Caki2 (cell line): Measurements from ENCODE around the gene MAP3K5. TPM values are rescaled to one million over a fixed set of nuclear protein-coding genes. Genes with fewer than 3 reads are reported as not detected.
"Not testable (repeated sequence)": the region's sequence is repeated elsewhere in the genome, so short reads cannot be mapped to it uniquely, and the experiment has no call there.

ENCODE experiments used
- DNase-seq: peaks from one replicate; pipeline ENCODE4 v3.0.0-alpha.2; 2015; ENCODE audit warnings: low read depth
- in situ Hi-C: cut with HindIII; loops from 2 replicates; pipeline ENCODE4 v1.10.0; 2016; ENCODE audit warnings: low sequenced_read_pairs, low pct_unique_long_range_greater_than_20kb, mixed read lengths
- total RNA-seq: library from RNA; depleted of rRNA; stranded (reverse); fragments of >200 nt; shearing (Covaris generic); gene quantifications from 2 replicates; pipeline ENCODE4 v1.2.3, GENCODE V29; 2014; ENCODE audit warnings: low replicate concordance

The MAP3K5 gene
- total RNA-seq, 1 experiment from 2014 or later = 7.0 TPM

- DNase-seq = no peak
- in situ Hi-C loops = no loop called here
Observed at GRCh38 chr6:136716917-136717715, 75.2 kb downstream of the MAP3K5 start.

- in situ Hi-C loops, DNase-seq: not testable (repeated sequence)
Observed at GRCh38 chr6:136712642-136713041, 79.6 kb downstream of the MAP3K5 start.

- in situ Hi-C loops = no loop called here
- no peak for DNase-seq
Observed at GRCh38 chr6:136711644-136712043, 80.6 kb downstream of the MAP3K5 start.

GRCh38 chr6:136710877-136711552 is 81.3 kb downstream of the MAP3K5 start:
- DNase-seq = no peak
- in situ Hi-C loops = no loop called here

GRCh38 chr6:136709429-136709828 is 82.8 kb downstream of the MAP3K5 start:
- in situ Hi-C loops = no loop called here
- no peak for DNase-seq

GRCh38 chr6:136706430-136706829 is 85.8 kb downstream of the MAP3K5 start:
- in situ Hi-C loops = no loop called here
- no peak for DNase-seq

- in situ Hi-C loops = no loop called here
- DNase-seq = no peak
Observed at GRCh38 chr6:136703331-136703865, 88.9 kb downstream of the MAP3K5 start.

GRCh38 chr6:136701045-136701444 is 91.2 kb downstream of the MAP3K5 start:
- no peak for DNase-seq
- in situ Hi-C loops = no loop called here

- in situ Hi-C loops = no loop called here
- DNase-seq = no peak
Observed at GRCh38 chr6:136699358-136699757, 92.9 kb downstream of the MAP3K5 start.

GRCh38 chr6:136696783-136697364 is 95.4 kb downstream of the MAP3K5 start:
- DNase-seq = no peak
- in situ Hi-C loops = no loop called here

- in situ Hi-C loops = no loop called here
- DNase-seq = no peak
Observed at GRCh38 chr6:136696238-136696637, 96.0 kb downstream of the MAP3K5 start.

GRCh38 chr6:136695412-136695811 is 96.9 kb downstream of the MAP3K5 start:
- in situ Hi-C loops = no loop called here
- DNase-seq = no peak

- no peak for DNase-seq
- in situ Hi-C loops = no loop called here
Observed at GRCh38 chr6:136693090-136693489, 99.2 kb downstream of the MAP3K5 start.

- DNase-seq, in situ Hi-C loops: not testable (repeated sequence)
Observed at GRCh38 chr6:136687894-136688293, 104.4 kb downstream of the MAP3K5 start.

GRCh38 chr6:136685540-136686108 is 106.7 kb downstream of the MAP3K5 start:
- in situ Hi-C loops = no loop called here
- peak; percentile 27 for DNase-seq

- in situ Hi-C loops = no loop called here
Observed at GRCh38 chr6:136684466-136684865, 107.8 kb downstream of the MAP3K5 start.

GRCh38 chr6:136683209-136683941 is 108.9 kb downstream of the MAP3K5 start:
- in situ Hi-C loops = no loop called here
- DNase-seq = no peak

More at GRCh38 chr6:136684466-136684865, 107.8 kb downstream of the MAP3K5 start:
- no peak for DNase-seq

GRCh38 chr6:136682292-136682691 is 110.0 kb downstream of the MAP3K5 start:
- in situ Hi-C loops = no loop called here
- no peak for DNase-seq
